GM12878 (cell line): ENCODE measurements around the gene EBF3. TPM values are rescaled to one million over a fixed set of nuclear protein-coding genes. Genes with fewer than 3 reads are reported as not detected.

Experiments
- ATAC-seq: fragments of 200-7000 bp; cut with Tn5 transposase; 3 replicates; pipeline ENCODE4 v1.9.1; 2020; ENCODE audit warnings: mild to moderate bottlenecking, moderate library complexity
- BruUV-seq: library from RNA; stranded (reverse); fragments of 400-500 nt; replicated peaks from 2 replicates; lab custom pipeline; 2021; lab: Mats Ljungman, UMichigan
- CTCF ChIA-PET: fragments of 300-600 bp; sonication (Branson Sonifier 250); formaldehyde crosslinking; extraction: SDS; loops from one replicate; lab custom pipeline; 2021; ENCODE audit warnings: inconsistent platforms; lab: Yijun Ruan, JAX
- POLR2A ChIA-PET: fragments of 350-600 bp; formaldehyde crosslinking; extraction: SDS; loops from one replicate; lab custom pipeline; 2021; ENCODE audit warnings: inconsistent platforms; lab: Charles Lee
- RAD21 ChIA-PET: fragments of 300-600 bp; sonication (Branson Sonifier 250); formaldehyde crosslinking; loops from one replicate; lab custom pipeline; 2023; ENCODE audit warnings: antibody characterized with exemption; ENCODE audit not compliant: unreplicated experiment; lab: Charles Lee
- SMC1A ChIA-PET: fragments of 300-600 bp; sonication (Branson Sonifier 250); formaldehyde crosslinking; loops from one replicate; lab custom pipeline; 2023; ENCODE audit not compliant: unreplicated experiment, uncharacterized antibody; lab: Charles Lee
- DNase-seq: peaks from one replicate; pipeline ENCODE4 v3.0.0-alpha.2; 2011; ENCODE audit warnings: low read depth, low spot score
- FAIRE-seq: peaks from 3 replicates; lab custom pipeline; 2011; peaks lifted over from hg19 to GRCh38; lab: Jason Lieb, UNC
- H2AFZ ChIP-seq: 2 replicates; pipeline ENCODE4 v1.6.0; 2011; ENCODE audit warnings: low read depth, low read length, control low read depth; ENCODE audit not compliant: control insufficient read depth
- H3K27ac ChIP-seq: 2 replicates; pipeline ENCODE4 v1.5.1; 2011; ENCODE audit warnings: control low read depth; ENCODE audit not compliant: control insufficient read depth, insufficient read depth
- H3K27me3 ChIP-seq, 2 experiments: replicated peaks in 1 of 2; 2 replicates each; pipeline versions ENCODE4 v1.6.0 to v1.6.1; 2011; ENCODE audit warnings: low read length in 1 of 2; ENCODE audit not compliant: control insufficient read depth in 2 of 2, insufficient read depth in 2 of 2
- H3K36me3 ChIP-seq, 2 experiments: 2 replicates each; pipeline ENCODE4 v1.5.1; 2011; ENCODE audit warnings: low read length in 1 of 2; ENCODE audit not compliant: control insufficient read depth in 2 of 2, insufficient read depth in 2 of 2
- H3K4me1 ChIP-seq: 2 replicates; pipeline ENCODE4 v1.6.1; 2011; ENCODE audit warnings: mild to moderate bottlenecking, low read length, moderate library complexity, mixed read lengths; ENCODE audit not compliant: control insufficient read depth, insufficient read depth
- H3K4me2 ChIP-seq: 2 replicates; pipeline ENCODE4 v1.6.0; 2011; ENCODE audit warnings: control low read depth; ENCODE audit not compliant: control insufficient read depth, insufficient read depth
- H3K4me3 ChIP-seq: fragments of 200-600 bp; sonication (generic); 2 replicates; pipeline ENCODE4 v1.5.1; 2016
- H3K79me2 ChIP-seq: 2 replicates; pipeline ENCODE4 v1.6.0; 2011; ENCODE audit warnings: low read length; ENCODE audit not compliant: control insufficient read depth, insufficient read depth
- H3K9ac ChIP-seq: 2 replicates; pipeline ENCODE4 v1.8.0; 2011; ENCODE audit warnings: low read length, control low read depth, mixed read lengths; ENCODE audit not compliant: control insufficient read depth, insufficient read depth
- H3K9me3 ChIP-seq: replicated peaks from 3 replicates; pipeline ENCODE4 v1.5.1; 2011; ENCODE audit warnings: mild to moderate bottlenecking, low read length; ENCODE audit not compliant: control insufficient read depth, insufficient read depth
- H4K20me1 ChIP-seq: 2 replicates; pipeline ENCODE4 v1.6.0; 2011; ENCODE audit not compliant: control insufficient read depth, insufficient read depth
- CBX5 ChIP-seq: sonication (generic); IDR thresholded peaks from 2 replicates; pipeline ENCODE4 v1.6.1; 2016; ENCODE audit warnings: low read depth, moderate library complexity, mild to moderate bottlenecking, inconsistent platforms
- CHD2 ChIP-seq: IDR thresholded peaks from 2 replicates; pipeline ENCODE4 v1.6.1; 2011; ENCODE audit warnings: low read depth, low read length, improper control_type of control experiment, borderline replicate concordance
- NR2C1 ChIP-seq: fragments of 450-650 bp; IDR thresholded peaks from 2 replicates; pipeline ENCODE4 v1.6.1; 2017; ENCODE audit warnings: antibody characterized with exemption, mild to moderate bottlenecking, moderate library complexity
- NR2C2 ChIP-seq: IDR thresholded peaks from 2 replicates; pipeline ENCODE4 v1.6.1; 2011; ENCODE audit warnings: borderline replicate concordance, low read depth; ENCODE audit not compliant: control insufficient read depth, insufficient read length
- PAX5 ChIP-seq: IDR thresholded peaks from 2 replicates; pipeline ENCODE4 v1.6.1; 2011; ENCODE audit warnings: low read depth, low read length, borderline replicate concordance
- SREBF2 ChIP-seq: IDR thresholded peaks from 2 replicates; pipeline ENCODE4 v1.6.1; 2012; ENCODE audit warnings: mild to moderate bottlenecking, low read length
- ZNF207 ChIP-seq: fragments of 450-650 bp; IDR thresholded peaks from 2 replicates; pipeline ENCODE4 v1.6.1; 2014; ENCODE audit warnings: antibody characterized with exemption, mild to moderate bottlenecking, borderline replicate concordance
- WGBS: methylation state at CpG from one replicate; pipeline ENCODE4 v1.1.6; 2016; ENCODE audit warnings: low lambda C conversion rate; ENCODE audit not compliant: insufficient replicate concordance, insufficient coverage; ENCODE audit errors: missing lambda C conversion rate; 5-methylcytosine and 5-hydroxymethylcytosine counted together
- in situ Hi-C: fragments of 300-500 bp; cut with MboI; formaldehyde crosslinking; loops from 9 replicates; pipeline ENCODE4 v1.14.3; 2018; ENCODE audit warnings: mixed read lengths
- intact Hi-C: fragments of 100-400 bp; cut with micrococcal nuclease; formaldehyde crosslinking; loops from one replicate; pipeline ENCODE4 v1.14.2; 2022; ENCODE audit not compliant: unreplicated experiment
- polyA plus RNA-seq, 11 experiments: library from polyadenylated mRNA; depleted of rRNA in 4 of 11; unstranded in 6 of 11; stranded (reverse) in 5 of 11; fragments of >200 nt; fragmentation: Nextera tagmentation in 4 of 11; fragmentation: Illumina TruSeq in 1 of 11; extraction: Ambion mirVana in 4 of 11; extraction: Trizol in 1 of 11; gene quantifications; 1 replicate in 1 of 11; 2 replicates in 10 of 11; pipeline versions ENCODE4 v1.2.1 to v1.2.3, GENCODE V29; 2011 to 2016; ENCODE audit warnings: inconsistent platforms in 2 of 11, missing spikeins in 2 of 11, low read depth in 1 of 11
- total RNA-seq, 4 experiments: library from RNA; depleted of rRNA in 3 of 4; stranded (reverse); fragments of >200 nt in 3 of 4; fragmentation: Illumina TruSeq in 1 of 4; extraction: Trizol in 1 of 4; gene quantifications; 2 replicates each; pipeline versions ENCODE4 v1.2.1 to v1.2.3, GENCODE V29; 2013 to 2021
- TF ChIP-seq, protein P1 (sequence below), 3 experiments: IDR thresholded peaks in 2 of 3; conservative IDR thresholded peaks in 1 of 3; 2 replicates each; pipeline ENCODE4 v1.5.1; 2011; ENCODE audit warnings: low read depth in 3 of 3, low read length in 3 of 3, mild to moderate bottlenecking in 3 of 3, control low read depth in 2 of 3, moderate library complexity in 2 of 3, inconsistent platforms in 1 of 3, mixed read lengths in 1 of 3; ENCODE audit not compliant: control insufficient read depth in 2 of 3, insufficient read depth in 1 of 3; ENCODE audit errors: extremely low read depth in 1 of 3
- TF ChIP-seq, protein P2 (sequence below): IDR thresholded peaks from 2 replicates; pipeline ENCODE4 v1.6.1; 2011; ENCODE audit warnings: borderline replicate concordance, low read depth, mild to moderate bottlenecking, moderate library complexity, mixed read lengths, low read length; ENCODE audit not compliant: insufficient read depth; ENCODE audit errors: extremely low read length
- TF ChIP-seq, protein P3 (sequence below): IDR thresholded peaks from 2 replicates; pipeline ENCODE4 v1.6.1; 2012; ENCODE audit warnings: low read depth, low read length, improper control_type of control experiment
- TF ChIP-seq, protein P4 (sequence below): fragments of 450-650 bp; formaldehyde crosslinking; IDR thresholded peaks from 2 replicates; pipeline ENCODE4 v1.4.0; 2020; ENCODE audit warnings: mild to moderate bottlenecking, moderate library complexity

Gene EBF3
- total and polyA plus RNA-seq, 10 of the 15 experiments (the other 5 are each of a cell fraction or from before 2014, with no cell fraction given) = not detected

DNA sequence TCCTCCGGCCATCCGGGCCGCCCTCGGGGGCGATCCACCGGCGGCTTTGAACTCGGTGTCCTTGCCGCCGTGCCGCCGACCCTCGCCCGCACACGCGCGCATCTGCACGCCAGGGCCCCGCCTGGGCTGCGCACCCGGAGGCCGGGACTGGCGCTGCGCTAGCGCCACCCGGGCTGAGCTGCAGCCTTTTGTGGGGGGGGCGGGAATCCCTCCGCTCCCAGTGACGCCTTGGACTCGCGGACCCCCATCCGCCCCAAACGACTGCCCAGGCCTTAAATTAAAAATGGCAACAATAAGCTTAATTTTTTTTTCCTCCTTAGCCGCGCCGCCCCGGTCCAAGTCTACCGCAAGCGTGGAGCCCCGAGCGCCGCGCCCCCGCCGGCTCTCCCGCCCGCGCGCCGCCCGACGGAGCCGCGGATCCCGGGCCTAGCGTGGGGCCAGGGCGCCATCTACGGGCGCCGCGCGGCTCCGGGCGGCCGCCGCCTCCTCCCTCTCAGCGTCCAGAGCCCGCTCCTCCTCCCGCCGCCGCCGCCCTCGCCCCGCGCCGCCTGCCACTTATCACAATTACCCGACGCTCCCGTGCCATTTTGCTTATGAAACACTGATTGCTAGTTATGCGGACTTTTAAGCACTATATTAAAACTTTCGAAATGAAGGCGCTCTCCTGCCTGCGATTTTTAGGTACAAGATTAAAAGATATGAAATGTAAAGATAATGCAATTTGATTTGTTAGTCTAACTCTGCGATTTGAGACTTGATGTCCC is 7.5 kb upstream of the EBF3 start (continued):
- TF ChIP-seq, protein P1, sequence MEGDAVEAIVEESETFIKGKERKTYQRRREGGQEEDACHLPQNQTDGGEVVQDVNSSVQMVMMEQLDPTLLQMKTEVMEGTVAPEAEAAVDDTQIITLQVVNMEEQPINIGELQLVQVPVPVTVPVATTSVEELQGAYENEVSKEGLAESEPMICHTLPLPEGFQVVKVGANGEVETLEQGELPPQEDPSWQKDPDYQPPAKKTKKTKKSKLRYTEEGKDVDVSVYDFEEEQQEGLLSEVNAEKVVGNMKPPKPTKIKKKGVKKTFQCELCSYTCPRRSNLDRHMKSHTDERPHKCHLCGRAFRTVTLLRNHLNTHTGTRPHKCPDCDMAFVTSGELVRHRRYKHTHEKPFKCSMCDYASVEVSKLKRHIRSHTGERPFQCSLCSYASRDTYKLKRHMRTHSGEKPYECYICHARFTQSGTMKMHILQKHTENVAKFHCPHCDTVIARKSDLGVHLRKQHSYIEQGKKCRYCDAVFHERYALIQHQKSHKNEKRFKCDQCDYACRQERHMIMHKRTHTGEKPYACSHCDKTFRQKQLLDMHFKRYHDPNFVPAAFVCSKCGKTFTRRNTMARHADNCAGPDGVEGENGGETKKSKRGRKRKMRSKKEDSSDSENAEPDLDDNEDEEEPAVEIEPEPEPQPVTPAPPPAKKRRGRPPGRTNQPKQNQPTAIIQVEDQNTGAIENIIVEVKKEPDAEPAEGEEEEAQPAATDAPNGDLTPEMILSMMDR (IDR thresholded peaks at IDR 0.05 in 2 of 3, conservative IDR thresholded peaks at IDR 0.05 in 1 of 3; ENCODE audit: control insufficient read depth in 2 of 3, extremely low read depth in 1 of 3, insufficient read depth in 1 of 3, low read depth in 3 of 3, low read length in 3 of 3) = peak in 2 of 3 experiments; percentile 6 to 43; a peak in 3 of 6 replicates

DNA sequence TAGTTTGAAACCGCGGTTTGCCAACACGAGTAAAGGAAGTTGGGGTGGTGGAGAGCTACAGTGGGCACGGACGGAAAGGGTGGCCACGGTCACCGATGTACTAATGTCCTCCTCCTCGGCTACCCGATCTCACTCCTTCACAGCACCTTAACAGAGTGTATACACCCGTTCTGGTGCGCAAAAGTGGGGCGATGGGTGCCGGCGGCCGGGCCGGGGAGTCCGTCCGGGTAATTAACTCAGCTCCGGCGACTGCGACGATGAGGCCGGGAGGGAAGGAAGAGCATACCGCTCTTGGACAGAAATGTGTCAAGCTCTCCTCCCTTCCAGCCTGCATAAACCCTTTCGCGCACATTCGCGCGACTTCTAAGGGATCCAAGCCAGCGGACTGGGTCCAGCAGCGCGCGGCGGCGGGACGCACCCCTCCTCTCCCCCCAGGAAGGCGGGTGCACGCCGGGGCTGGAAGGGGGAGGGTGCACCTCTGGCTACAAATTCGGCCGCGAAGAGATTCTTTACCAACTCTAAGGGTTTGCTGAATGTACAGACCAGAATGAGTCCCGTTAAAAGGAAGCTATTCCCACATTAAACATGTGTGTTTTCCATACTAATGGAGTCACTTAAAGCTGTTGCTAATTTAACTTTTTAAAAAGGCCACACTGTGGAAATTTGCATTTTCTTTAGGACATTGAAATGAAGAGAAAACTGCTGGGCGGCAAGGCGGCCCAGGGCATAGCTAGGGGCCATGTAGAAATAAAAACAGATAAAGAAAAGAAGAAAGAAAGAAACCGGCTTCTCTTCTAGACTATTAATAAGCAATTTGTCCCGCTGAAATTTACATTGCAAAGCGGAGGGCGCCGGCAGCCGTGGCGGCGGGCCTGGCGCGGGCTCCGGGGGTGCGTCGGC is 6.6 kb upstream of the EBF3 start:
- no peak for FAIRE-seq
- H3K27me3 ChIP-seq = peaks cover 7 to 26% of the 10 kb centered on the region in 2 experiments

More for the DNA sequence above, 6.6 kb upstream of the EBF3 start:
- POLR2A ChIA-PET = no interaction called here
- in situ Hi-C loops (no loop called here), intact Hi-C loops (no loop called here)
- Histone ChIP-seq H3K36me3 (no peaks in the 10 kb centered on the region; a peak in 1 of 4 replicates), H3K9me3 (no peaks in the 10 kb centered on the region; the same call in 2 of the 3 replicates), H3K4me3 (no peak overlapping the region), H2AFZ (no peak overlapping the region), H3K9ac (no peak overlapping the region), H3K27ac (no peak overlapping the region), H3K4me2 (no peak overlapping the region), H3K79me2 (no peaks in the 10 kb centered on the region), H4K20me1 (no peaks in the 10 kb centered on the region), H3K4me1 (no peaks in the 10 kb centered on the region)
- SMC1A ChIA-PET = no interaction called here
- ATAC-seq (no peak), DNase-seq (no peak)
- WGBS = 44% methylated on average over 39 of the region's 58 CpGs
- CTCF ChIA-PET = no interaction called here
- no TSS peak for BruUV-seq
- TF ChIP-seq PAX5 (no peak), NR2C2 (no peak), NR2C1 (no peak), CHD2 (no peak), SREBF2 (no peak), CBX5 (no peak), ZNF207 (no peak)
- TF ChIP-seq, protein P2, sequence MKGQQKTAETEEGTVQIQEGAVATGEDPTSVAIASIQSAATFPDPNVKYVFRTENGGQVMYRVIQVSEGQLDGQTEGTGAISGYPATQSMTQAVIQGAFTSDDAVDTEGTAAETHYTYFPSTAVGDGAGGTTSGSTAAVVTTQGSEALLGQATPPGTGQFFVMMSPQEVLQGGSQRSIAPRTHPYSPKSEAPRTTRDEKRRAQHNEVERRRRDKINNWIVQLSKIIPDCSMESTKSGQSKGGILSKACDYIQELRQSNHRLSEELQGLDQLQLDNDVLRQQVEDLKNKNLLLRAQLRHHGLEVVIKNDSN = no peak
- TF ChIP-seq, protein P3, sequence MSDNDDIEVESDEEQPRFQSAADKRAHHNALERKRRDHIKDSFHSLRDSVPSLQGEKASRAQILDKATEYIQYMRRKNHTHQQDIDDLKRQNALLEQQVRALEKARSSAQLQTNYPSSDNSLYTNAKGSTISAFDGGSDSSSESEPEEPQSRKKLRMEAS = no peak
- TF ChIP-seq, protein P4, sequence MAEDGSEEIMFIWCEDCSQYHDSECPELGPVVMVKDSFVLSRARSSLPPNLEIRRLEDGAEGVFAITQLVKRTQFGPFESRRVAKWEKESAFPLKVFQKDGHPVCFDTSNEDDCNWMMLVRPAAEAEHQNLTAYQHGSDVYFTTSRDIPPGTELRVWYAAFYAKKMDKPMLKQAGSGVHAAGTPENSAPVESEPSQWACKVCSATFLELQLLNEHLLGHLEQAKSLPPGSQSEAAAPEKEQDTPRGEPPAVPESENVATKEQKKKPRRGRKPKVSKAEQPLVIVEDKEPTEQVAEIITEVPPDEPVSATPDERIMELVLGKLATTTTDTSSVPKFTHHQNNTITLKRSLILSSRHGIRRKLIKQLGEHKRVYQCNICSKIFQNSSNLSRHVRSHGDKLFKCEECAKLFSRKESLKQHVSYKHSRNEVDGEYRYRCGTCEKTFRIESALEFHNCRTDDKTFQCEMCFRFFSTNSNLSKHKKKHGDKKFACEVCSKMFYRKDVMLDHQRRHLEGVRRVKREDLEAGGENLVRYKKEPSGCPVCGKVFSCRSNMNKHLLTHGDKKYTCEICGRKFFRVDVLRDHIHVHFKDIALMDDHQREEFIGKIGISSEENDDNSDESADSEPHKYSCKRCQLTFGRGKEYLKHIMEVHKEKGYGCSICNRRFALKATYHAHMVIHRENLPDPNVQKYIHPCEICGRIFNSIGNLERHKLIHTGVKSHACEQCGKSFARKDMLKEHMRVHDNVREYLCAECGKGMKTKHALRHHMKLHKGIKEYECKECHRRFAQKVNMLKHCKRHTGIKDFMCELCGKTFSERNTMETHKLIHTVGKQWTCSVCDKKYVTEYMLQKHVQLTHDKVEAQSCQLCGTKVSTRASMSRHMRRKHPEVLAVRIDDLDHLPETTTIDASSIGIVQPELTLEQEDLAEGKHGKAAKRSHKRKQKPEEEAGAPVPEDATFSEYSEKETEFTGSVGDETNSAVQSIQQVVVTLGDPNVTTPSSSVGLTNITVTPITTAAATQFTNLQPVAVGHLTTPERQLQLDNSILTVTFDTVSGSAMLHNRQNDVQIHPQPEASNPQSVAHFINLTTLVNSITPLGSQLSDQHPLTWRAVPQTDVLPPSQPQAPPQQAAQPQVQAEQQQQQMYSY (CRISPR knock-in tag) = no peak
- RAD21 ChIA-PET = no interaction called here
